PFSK-1 (cell line): ENCODE measurements around the gene LZTR1.

Source experiments
- POLR2AphosphoS5 ChIP-seq: IDR thresholded peaks from 2 replicates; pipeline ENCODE4 v1.6.1; 2012; ENCODE audit warnings: low read depth, mild to moderate bottlenecking, control low read depth, low read length, moderate library complexity
- SIN3A ChIP-seq: IDR thresholded peaks from 2 replicates; pipeline ENCODE4 v1.6.1; 2012; ENCODE audit warnings: mild to moderate bottlenecking, low read length, moderate library complexity, borderline replicate concordance; ENCODE audit not compliant: insufficient read depth
- TAF1 ChIP-seq: IDR thresholded peaks from 2 replicates; pipeline ENCODE4 v1.6.1; 2012; ENCODE audit warnings: low read length, control low read depth, borderline replicate concordance; ENCODE audit not compliant: insufficient read depth
- TF ChIP-seq, protein P1 (sequence below), 2 experiments: IDR thresholded peaks; 2 replicates each; pipeline versions ENCODE4 v1.6.1 to v1.8.0; 2011 to 2012; ENCODE audit warnings: low read depth in 2 of 2, low read length in 2 of 2, control low read depth in 1 of 2, inconsistent platforms in 1 of 2, mild to moderate bottlenecking in 1 of 2, moderate library complexity in 1 of 2; ENCODE audit not compliant: insufficient read depth in 1 of 2

DNA sequence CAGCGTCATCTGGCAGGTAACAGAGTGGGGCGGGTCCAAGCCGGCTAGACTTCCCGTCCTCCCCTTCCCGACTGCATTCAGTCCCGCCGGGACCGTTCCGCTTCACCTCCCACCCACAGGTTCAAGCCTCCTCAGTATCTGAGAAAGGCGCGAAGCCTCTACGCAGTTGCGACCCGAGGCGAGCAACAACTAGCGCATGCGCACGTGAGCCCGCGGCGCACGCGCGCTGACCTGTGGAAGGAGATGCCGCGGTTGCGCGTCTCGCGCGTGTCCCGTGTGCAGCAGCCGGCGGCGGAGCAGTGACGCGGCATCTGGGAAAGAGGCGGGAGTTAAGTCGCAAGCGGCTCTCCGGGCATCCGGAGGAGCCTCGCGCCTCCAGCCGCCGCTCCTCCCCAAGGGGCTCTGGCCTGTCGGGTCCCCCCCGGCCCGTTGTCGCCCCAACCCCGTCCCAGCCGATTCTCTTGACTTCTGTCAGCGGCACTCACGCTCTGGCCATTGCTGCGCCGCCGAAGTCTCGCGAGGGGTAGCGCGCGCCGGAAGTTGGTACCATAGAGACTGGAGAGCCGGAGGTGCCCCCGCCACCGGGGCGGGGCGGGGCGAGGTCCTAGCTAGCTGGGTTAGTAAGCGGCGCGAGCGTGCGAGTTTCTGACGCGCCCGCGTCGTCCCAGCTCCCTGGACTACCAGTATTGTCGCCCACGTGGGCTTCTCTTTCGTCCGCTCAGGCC, 19.7 kb downstream of the LZTR1 start, which contains the start of gene THAP7:
- peak; percentile 85 for TF ChIP-seq POLR2AphosphoS5
- TF ChIP-seq, protein P1, sequence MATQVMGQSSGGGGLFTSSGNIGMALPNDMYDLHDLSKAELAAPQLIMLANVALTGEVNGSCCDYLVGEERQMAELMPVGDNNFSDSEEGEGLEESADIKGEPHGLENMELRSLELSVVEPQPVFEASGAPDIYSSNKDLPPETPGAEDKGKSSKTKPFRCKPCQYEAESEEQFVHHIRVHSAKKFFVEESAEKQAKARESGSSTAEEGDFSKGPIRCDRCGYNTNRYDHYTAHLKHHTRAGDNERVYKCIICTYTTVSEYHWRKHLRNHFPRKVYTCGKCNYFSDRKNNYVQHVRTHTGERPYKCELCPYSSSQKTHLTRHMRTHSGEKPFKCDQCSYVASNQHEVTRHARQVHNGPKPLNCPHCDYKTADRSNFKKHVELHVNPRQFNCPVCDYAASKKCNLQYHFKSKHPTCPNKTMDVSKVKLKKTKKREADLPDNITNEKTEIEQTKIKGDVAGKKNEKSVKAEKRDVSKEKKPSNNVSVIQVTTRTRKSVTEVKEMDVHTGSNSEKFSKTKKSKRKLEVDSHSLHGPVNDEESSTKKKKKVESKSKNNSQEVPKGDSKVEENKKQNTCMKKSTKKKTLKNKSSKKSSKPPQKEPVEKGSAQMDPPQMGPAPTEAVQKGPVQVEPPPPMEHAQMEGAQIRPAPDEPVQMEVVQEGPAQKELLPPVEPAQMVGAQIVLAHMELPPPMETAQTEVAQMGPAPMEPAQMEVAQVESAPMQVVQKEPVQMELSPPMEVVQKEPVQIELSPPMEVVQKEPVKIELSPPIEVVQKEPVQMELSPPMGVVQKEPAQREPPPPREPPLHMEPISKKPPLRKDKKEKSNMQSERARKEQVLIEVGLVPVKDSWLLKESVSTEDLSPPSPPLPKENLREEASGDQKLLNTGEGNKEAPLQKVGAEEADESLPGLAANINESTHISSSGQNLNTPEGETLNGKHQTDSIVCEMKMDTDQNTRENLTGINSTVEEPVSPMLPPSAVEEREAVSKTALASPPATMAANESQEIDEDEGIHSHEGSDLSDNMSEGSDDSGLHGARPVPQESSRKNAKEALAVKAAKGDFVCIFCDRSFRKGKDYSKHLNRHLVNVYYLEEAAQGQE (IDR thresholded peaks at IDR 0.05; ENCODE audit: insufficient read depth in 1 of 2, low read depth in 2 of 2, low read length in 2 of 2), result peak; percentile 23 to 37; a peak in 1 of 4 replicates
- no peak for TF ChIP-seq SIN3A
- peak; percentile 87 for TF ChIP-seq TAF1
